ENCODE data around the gene RPL27A. TPM values are rescaled to one million over a fixed set of nuclear protein-coding genes. Genes with fewer than 3 reads are reported as not detected.

Gene RPL27A
- total RNA-seq, 1 donor from 2014 or later = 462 TPM

- no peak for DNase-seq (ENCODE audit: low spot score)
- intact Hi-C loops (cut with DNase I) = loop anchor here (5.0 kb wide), 1 partner anchor 50 kb away; no protein-coding TSS in a partner anchor
Observed at GRCh38 chr11:8717544-8717875, 34.9 kb downstream of the RPL27A start.

GRCh38 chr11:8717876-8718753, 35.5 kb downstream of the RPL27A start:
- DNase-seq (ENCODE audit: low spot score) = no peak
- intact Hi-C loops (cut with DNase I) = loop anchor here (2.0 to 5.0 kb wide), 2 partner anchors 15 to 49 kb away; no protein-coding TSS in a partner anchor

- intact Hi-C loops (cut with DNase I) = loop anchor here (2.0 to 5.0 kb wide), 2 partner anchors 14 to 48 kb away; no protein-coding TSS in a partner anchor
- DNase-seq (ENCODE audit: low spot score) = no peak
Observed at GRCh38 chr11:8719211-8719649, 36.6 kb downstream of the RPL27A start.

- DNase-seq (ENCODE audit: low spot score) = no peak
- intact Hi-C loops (cut with DNase I) = loop anchor here (2.0 to 5.0 kb wide), 3 partner anchors 13 to 93 kb away; a partner anchor contains a TSS
Observed at GRCh38 chr11:8719721-8720120, 37.1 kb downstream of the RPL27A start.

- intact Hi-C loops (cut with DNase I) = loop anchor here (5.0 kb wide), 1 partner anchor 92 kb away; a partner anchor contains a TSS
- no peak for DNase-seq (ENCODE audit: low spot score)
Observed at GRCh38 chr11:8720352-8720751, 37.8 kb downstream of the RPL27A start.

- intact Hi-C loops (cut with DNase I) = loop anchor here (5.0 kb wide), 1 partner anchor 91 kb away; a partner anchor contains a TSS
Observed at GRCh38 chr11:8720868-8721608, 38.4 kb downstream of the RPL27A start.

GRCh38 chr11:8721609-8722500, 39.3 kb downstream of the RPL27A start:
- intact Hi-C loops (cut with DNase I) = loop anchor here (5.0 kb wide), 1 partner anchor 90 kb away; a partner anchor contains a TSS
- DNase-seq (ENCODE audit: low spot score) = no peak

More at GRCh38 chr11:8720868-8721608, 38.4 kb downstream of the RPL27A start:
- DNase-seq (ENCODE audit: low spot score) = no peak

- intact Hi-C loops (cut with DNase I) = loop anchor here (5.0 kb wide), 1 partner anchor 89 kb away; a partner anchor contains a TSS
Observed at GRCh38 chr11:8722809-8723208, 40.2 kb downstream of the RPL27A start.

GRCh38 chr11:8723711-8724110, 41.1 kb downstream of the RPL27A start:
- DNase-seq (ENCODE audit: low spot score) = no peak
- intact Hi-C loops (cut with DNase I) = loop anchor here (5.0 kb wide), 1 partner anchor 89 kb away; a partner anchor contains a TSS

More at GRCh38 chr11:8722809-8723208, 40.2 kb downstream of the RPL27A start:
- DNase-seq (ENCODE audit: low spot score) = no peak

- intact Hi-C loops (cut with DNase I) = loop anchor here (5.0 kb wide), 1 partner anchor 88 kb away; a partner anchor contains a TSS
- no peak for DNase-seq (ENCODE audit: low spot score)
Observed at GRCh38 chr11:8724682-8725081, 42.1 kb downstream of the RPL27A start.

GRCh38 chr11:8726395-8726794, 43.8 kb downstream of the RPL27A start:
- no peak for DNase-seq (ENCODE audit: low spot score)
- intact Hi-C loops (cut with DNase I) = no loop called here

- intact Hi-C loops (cut with DNase I) = no loop called here
- DNase-seq (ENCODE audit: low spot score) = no peak
Observed at GRCh38 chr11:8728563-8728962, 46.0 kb downstream of the RPL27A start.

- DNase-seq (ENCODE audit: low spot score) = no peak
- intact Hi-C loops (cut with DNase I) = no loop called here
Observed at GRCh38 chr11:8729067-8729466, 46.5 kb downstream of the RPL27A start.

- intact Hi-C loops (cut with DNase I) = loop anchor here (5.0 kb wide), 1 partner anchor 37 kb away; no protein-coding TSS in a partner anchor
- no peak for DNase-seq (ENCODE audit: low spot score)
Observed at GRCh38 chr11:8729837-8730696, 47.5 kb downstream of the RPL27A start.

GRCh38 chr11:8730697-8731020, 48.1 kb downstream of the RPL27A start:
- intact Hi-C loops (cut with DNase I) = loop anchor here (5.0 kb wide), 1 partner anchor 37 kb away; no protein-coding TSS in a partner anchor
- no peak for DNase-seq (ENCODE audit: low spot score)

- no peak for DNase-seq (ENCODE audit: low spot score)
- intact Hi-C loops (cut with DNase I) = loop anchor here (2.0 to 5.0 kb wide), 2 partner anchors 13 to 36 kb away; no protein-coding TSS in a partner anchor
Observed at GRCh38 chr11:8731647-8732323, 49.2 kb downstream of the RPL27A start.

GRCh38 chr11:8732324-8732670, 49.7 kb downstream of the RPL27A start:
- no peak for DNase-seq (ENCODE audit: low spot score)

More at GRCh38 chr11:8732324-8732670, 49.7 kb downstream of the RPL27A start:
- intact Hi-C loops (cut with DNase I) = loop anchor here (2.0 to 5.0 kb wide), 2 partner anchors 13 to 35 kb away; no protein-coding TSS in a partner anchor

Measured in cardiac septum (tissue), 1 donor.